GM21576 (cell line): ENCODE measurements around the gene MZB1.
"Not testable (repeated sequence)": the region's sequence is repeated elsewhere in the genome, so short reads cannot be mapped to it uniquely, and the experiment has no call there.

ENCODE experiments used
- ATAC-seq: cut with Tn5 transposase; IDR thresholded peaks from one replicate; pipeline ENCODE4 v1.9.1; 2021; ENCODE audit warnings: mild to moderate bottlenecking, moderate library complexity; ENCODE audit not compliant: unreplicated experiment

The MZB1 gene

GRCh38 chr5:139410993-139411828 is 21.5 kb upstream of the MZB1 start:
- ATAC-seq: no peak

- no peak for ATAC-seq
Observed at GRCh38 chr5:139410121-139410992, 20.6 kb upstream of the MZB1 start.

- not testable (repeated sequence) for ATAC-seq
Observed at GRCh38 chr5:139409116-139409515, 19.4 kb upstream of the MZB1 start.

GRCh38 chr5:139408191-139408590 is 18.5 kb upstream of the MZB1 start:
- ATAC-seq: no peak

GRCh38 chr5:139407517-139407916 is 17.8 kb upstream of the MZB1 start:
- no peak for ATAC-seq

GRCh38 chr5:139406963-139407362 is 17.2 kb upstream of the MZB1 start:
- ATAC-seq: no peak

- ATAC-seq: no peak
Observed at GRCh38 chr5:139404484-139404840, 14.7 kb upstream of the MZB1 start.

DNA sequence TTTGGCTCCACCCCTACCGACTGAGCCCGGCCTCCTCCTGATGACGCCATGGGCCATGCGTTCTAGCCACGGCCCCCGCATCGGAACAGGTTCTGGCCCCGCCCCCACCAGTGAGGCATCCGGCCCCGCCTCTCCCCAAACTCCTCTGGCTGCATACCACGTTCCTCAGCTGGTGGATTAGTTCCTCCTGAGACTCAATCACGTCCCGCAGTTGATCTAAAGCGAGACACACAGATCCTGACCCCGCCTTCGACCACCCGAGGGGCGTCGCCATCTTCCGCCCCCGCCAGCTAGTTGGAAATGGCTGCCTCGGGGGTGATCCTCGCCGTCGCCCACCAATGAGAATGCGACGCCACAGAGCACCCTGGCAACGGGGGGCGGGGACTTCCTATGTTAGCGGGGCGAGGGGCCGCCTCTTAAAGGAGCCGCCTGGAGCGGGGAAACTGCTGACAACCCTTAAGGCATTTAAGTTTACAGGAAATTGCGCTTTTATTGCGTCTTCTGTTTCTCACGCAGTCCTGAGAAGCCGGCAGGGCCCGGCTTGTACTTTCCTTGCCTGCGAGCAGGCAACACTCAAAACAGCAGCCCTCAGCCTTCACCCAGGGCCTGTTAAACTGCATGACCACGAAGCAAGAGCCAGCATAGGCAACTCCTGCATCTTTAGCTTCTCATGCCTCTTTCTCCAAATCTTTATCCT is 14.2 kb upstream of the MZB1 start, which contains the start of gene SPATA24:
SPATA24 (minus strand) TSS at position 303 of the 697 bp plus-strand sequence; CDS start at position 274, 29 bp downstream.
- peak; percentile 72 for ATAC-seq

DNA sequence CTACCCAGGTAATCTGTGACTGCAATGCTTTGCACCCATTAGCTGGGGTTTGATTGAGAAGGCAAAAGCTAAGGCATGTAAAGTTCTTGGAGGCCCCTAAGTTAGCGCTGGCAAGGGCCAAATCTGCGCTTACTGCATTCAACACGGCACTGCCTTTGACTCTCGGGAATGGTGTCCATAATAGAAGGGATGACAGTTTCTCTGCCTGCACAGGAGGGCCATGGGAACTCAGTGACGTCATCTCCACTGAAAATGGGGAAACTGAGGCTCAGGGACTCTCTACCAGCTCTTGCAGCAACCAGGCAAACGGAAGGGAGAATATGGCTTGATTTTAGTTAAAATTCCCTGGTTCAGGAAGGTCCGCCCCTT is 13.7 kb upstream of the MZB1 start:
- no peak for ATAC-seq

DNA sequence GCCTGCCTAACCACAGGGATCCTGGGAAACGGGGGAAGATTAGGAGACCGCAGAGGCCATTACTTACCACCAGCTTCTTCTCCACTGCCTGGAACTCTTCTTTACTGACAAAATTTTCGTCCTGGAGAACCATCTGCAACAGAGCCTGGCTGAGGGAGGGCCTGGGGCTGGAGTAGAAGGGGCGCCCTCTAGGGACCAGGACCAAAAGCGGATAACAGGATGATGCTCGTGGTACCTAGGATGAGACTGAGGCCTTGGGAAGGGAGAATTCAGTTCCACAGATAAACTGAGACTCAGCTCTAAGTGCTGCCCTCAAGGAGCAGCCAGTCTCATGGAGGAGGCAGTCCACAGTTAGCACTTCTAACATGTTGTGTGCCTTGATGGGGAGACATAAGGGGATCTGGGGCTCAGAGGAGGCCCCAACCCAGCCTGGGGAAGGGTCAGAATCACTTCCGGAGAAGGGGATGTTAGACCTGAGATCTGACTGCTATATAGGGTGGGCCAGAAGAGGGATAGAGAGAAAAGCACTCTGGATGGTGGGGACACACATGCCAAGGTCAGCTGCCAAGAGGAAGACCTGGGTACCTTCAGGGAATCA is 12.9 kb upstream of the MZB1 start:
- ATAC-seq: no peak

DNA sequence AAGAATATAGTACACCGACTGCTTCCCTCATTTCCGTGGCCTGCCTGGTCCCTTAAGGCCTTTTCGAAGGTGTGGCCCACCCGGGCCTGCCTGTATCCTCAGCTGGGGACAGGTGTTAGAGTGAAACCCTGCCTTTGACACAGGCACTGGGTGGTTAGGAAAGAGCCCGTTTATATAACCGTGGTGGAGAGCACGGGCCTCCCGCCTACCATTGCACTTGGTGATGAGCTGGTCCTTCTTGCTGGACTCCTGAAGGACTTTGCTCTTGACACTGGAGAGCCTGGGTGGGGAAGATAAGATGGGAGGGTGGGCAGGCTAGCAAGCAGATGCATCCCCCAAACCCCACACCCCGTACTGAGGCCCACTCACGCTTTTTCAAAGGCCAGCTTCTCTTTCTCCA is 11.8 kb upstream of the MZB1 start:
- ATAC-seq: no peak

- peak; percentile 28 for ATAC-seq
Observed at GRCh38 chr5:139399501-139400121, 9.9 kb upstream of the MZB1 start.

GRCh38 chr5:139397921-139398320 is 8.2 kb upstream of the MZB1 start:
- ATAC-seq: no peak

DNA sequence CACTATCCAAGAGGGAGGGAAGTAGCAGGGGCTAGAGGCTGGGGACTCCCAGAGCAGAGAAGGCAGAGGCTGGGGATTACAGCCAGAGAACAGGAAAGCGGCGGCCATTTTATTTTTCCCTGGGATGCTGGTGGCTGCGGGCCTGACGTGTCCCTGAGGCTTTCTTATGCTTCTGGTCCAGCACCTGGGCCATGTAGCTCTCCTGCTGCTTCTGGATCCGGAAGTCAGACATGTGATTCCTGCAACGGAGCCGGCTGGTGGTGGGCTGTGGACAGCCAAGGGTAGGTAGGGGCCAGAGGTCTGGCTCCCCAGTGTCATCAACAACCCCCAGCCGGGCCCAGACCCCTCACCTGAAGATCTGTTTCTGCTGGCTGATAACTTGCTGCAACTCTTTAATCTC is 7.0 kb upstream of the MZB1 start:
- no peak for ATAC-seq

GRCh38 chr5:139395844-139396640 is 6.3 kb upstream of the MZB1 start:
- no peak for ATAC-seq

DNA sequence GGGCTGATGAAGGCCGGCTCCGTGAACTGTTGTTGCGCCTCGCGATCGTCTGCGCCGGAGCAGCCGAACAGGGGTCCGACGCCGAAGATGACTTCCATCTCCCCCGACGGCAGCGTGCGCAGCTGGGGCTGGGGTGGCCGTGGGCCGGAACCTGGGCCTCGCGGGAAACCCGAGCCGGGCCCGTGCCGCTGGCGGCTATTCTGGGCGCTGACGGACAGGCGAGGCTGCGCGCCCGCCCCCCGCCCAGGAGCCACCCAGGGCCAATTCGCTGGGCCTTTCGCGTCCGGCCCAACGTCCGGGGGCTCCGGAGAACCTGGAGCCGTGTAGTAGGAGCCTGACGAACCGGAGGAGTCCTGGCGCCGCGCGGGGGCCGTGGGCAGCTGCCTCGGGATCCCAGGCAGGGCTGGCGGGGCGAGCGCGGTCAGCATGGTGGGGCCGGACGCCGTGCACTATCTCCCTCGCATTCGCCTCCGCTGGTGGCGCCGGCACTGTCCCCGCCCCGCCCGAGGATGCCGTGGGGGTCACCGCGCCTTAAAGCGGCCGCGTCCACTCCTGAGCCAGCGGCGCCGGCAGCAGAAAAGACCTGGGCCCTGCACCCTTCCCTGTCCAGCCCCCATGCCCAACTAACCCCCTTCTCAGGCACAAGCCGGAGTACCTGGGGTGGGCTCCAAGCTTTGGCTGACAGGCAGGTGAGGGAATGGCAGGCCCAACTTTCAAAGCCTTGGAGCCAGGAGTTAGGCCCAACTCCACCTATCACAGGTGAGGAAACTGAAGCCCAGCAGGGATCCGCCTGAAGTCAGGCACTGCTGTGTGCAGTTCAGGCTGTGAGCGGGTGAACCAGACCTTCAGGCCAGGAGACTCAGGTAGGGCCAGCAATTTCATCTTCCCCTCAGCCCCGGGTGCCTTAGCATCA is 5.2 kb upstream of the MZB1 start, which contains the start of gene PROB1:
PROB1 (minus strand) TSS at position 451 of the 913 bp plus-strand sequence; CDS start at position 428, 23 bp downstream.
- no peak for ATAC-seq

DNA sequence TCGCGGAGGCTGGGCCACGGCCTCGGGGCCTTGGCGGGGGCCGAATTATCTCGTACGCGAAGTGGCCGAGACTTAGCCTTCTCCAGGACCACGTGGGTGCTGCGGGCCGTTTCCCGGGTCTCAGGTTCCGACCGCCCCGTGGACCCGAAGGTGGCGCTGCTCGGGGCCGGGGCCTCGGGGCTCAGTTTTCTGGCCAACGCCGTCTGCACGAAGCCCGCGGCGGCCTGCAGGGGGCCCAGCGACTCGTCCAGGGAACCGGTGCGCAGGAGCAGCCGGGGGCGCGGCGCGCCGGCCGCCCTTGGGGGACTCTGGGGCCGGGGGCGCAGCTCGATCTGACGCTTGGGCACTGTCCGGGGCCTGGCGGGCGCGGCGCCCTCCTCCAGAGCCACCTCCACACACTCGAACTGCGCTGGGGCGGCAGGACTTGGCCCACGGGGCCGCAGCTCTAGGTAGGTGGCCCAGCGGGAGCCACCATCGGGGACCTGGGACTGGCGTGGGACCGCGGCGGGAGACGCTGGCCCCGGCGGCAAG is 4.5 kb upstream of the MZB1 start:
- ATAC-seq: no peak

- ATAC-seq: no peak
Observed at GRCh38 chr5:139393497-139394122, 3.9 kb upstream of the MZB1 start.
